ENCODE measurements around the gene MAP3K7.

DNA sequence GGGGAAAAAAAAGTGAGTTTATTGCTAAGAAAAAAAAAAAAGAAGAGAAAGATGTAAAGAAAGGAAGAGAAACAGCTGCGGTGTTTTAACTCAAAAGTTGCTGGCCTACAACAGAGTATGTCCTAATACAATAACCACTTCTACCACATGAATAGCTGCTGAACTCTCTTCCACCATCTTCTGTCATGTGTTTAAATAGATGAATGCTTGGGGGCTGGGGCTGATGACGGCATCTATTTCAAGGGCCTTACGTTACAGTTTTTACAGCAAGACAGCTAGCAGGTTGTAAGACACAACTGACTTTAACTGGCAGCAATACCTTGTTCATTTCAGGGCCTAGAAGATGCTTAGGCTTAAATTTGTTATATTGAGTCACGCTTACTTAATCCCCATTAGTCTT, 50.4 kb downstream of the MAP3K7 start:
- TF ChIP-seq EZH2 (IDR thresholded peaks at IDR 0.05; ENCODE audit: borderline replicate concordance, low read depth, low read length, severe bottlenecking) (no peak), CTCF (IDR thresholded peaks at IDR 0.05; ENCODE audit: borderline replicate concordance, extremely low read depth, low read length, poor library complexity, severe bottlenecking) (no peak)

Data from DND-41 (cell line).